GM19240 (cell line): ENCODE data around the gene TNC.

Experiments used
- DNase-seq: peaks from one replicate; pipeline ENCODE4 v3.0.0; 2011; ENCODE audit warnings: low spot score; ENCODE audit not compliant: insufficient read length

The TNC gene

GRCh38 chr9:114972510-114973136, 145.3 kb downstream of the TNC start:
- DNase-seq = no peak
